GM23338 (cell line): Measurements from ENCODE around the gene CDK5RAP2. TPM values are rescaled to one million over a fixed set of nuclear protein-coding genes. Genes with fewer than 3 reads are reported as not detected.

ENCODE experiments used
- ATAC-seq: fragments of 200-7000 bp; cut with Tn5 transposase; 3 replicates; pipeline ENCODE4 v1.9.1; 2020
- DNase-seq: peaks from one replicate; pipeline ENCODE4 v3.0.0-alpha.2; 2015; ENCODE audit warnings: low spot score
- H2AFZ ChIP-seq: fragments of 200-600 bp; sonication (generic); 2 replicates; pipeline ENCODE4 v1.8.0; 2016; ENCODE audit warnings: antibody characterized with exemption, mild to moderate bottlenecking, moderate library complexity
- H3F3A ChIP-seq: fragments of 200-600 bp; sonication (generic); replicated peaks from 2 replicates; pipeline ENCODE4 v1.8.0; 2017; ENCODE audit warnings: antibody characterized with exemption, mixed run types, low read depth
- H3K27ac ChIP-seq: fragments of 200-600 bp; sonication (generic); 2 replicates; pipeline ENCODE4 v1.6.1; 2016; ENCODE audit warnings: low read depth
- H3K27me3 ChIP-seq: fragments of 200-600 bp; sonication (generic); 2 replicates; pipeline ENCODE4 v1.8.0; 2016; ENCODE audit warnings: mild to moderate bottlenecking, mixed run types, moderate library complexity; ENCODE audit not compliant: insufficient read depth
- H3K36me3 ChIP-seq: fragments of 200-600 bp; sonication (generic); 2 replicates; pipeline ENCODE4 v1.8.0; 2016; ENCODE audit warnings: mild to moderate bottlenecking; ENCODE audit not compliant: insufficient read depth
- H3K4me1 ChIP-seq: fragments of 200-600 bp; sonication (generic); 2 replicates; pipeline ENCODE4 v1.8.0; 2016; ENCODE audit warnings: mild to moderate bottlenecking, moderate library complexity; ENCODE audit not compliant: insufficient read depth
- H3K4me2 ChIP-seq: fragments of 200-600 bp; sonication (generic); 2 replicates; pipeline ENCODE4 v1.7.1; 2017; ENCODE audit warnings: mixed run types
- H3K4me3 ChIP-seq: fragments of 200-600 bp; sonication (generic); 2 replicates; pipeline ENCODE4 v1.6.1; 2016; ENCODE audit warnings: mixed run types
- H3K79me2 ChIP-seq: fragments of 200-600 bp; sonication (generic); replicated peaks from 2 replicates; pipeline ENCODE4 v1.8.0; 2017; ENCODE audit warnings: mild to moderate bottlenecking; ENCODE audit not compliant: insufficient read depth
- H3K9me2 ChIP-seq: fragments of 200-600 bp; sonication (generic); 2 replicates; pipeline ENCODE4 v1.8.0; 2017; ENCODE audit not compliant: insufficient read depth
- H4K20me1 ChIP-seq: fragments of 200-600 bp; sonication (generic); replicated peaks from 2 replicates; pipeline ENCODE4 v1.8.0; 2017; ENCODE audit warnings: mild to moderate bottlenecking; ENCODE audit not compliant: insufficient read depth
- H3K27ac Mint-ChIP-seq: 2 replicates; pipeline ENCODE4 v1.8.0; 2020; ENCODE audit warnings: inconsistent platforms, mild to moderate bottlenecking, moderate library complexity, mixed read lengths
- H3K27me3 Mint-ChIP-seq: 3 replicates; pipeline ENCODE4 v1.8.0; 2022; ENCODE audit warnings: low read depth, mild to moderate bottlenecking, moderate library complexity, mixed read lengths, inconsistent platforms; ENCODE audit not compliant: insufficient read depth, poor library complexity
- H3K36me3 Mint-ChIP-seq: 3 replicates; pipeline ENCODE4 v1.8.0; 2021; ENCODE audit warnings: low read depth, mild to moderate bottlenecking, inconsistent platforms, moderate library complexity, mixed read lengths
- H3K4me1 Mint-ChIP-seq: 3 replicates; pipeline ENCODE4 v1.8.0; 2020; ENCODE audit warnings: mild to moderate bottlenecking, inconsistent platforms, mixed read lengths
- H3K4me3 Mint-ChIP-seq: 3 replicates; pipeline ENCODE4 v1.8.0; 2021; ENCODE audit warnings: moderate library complexity, mild to moderate bottlenecking, inconsistent platforms, mixed read lengths
- H3K9me3 Mint-ChIP-seq: 3 replicates; pipeline ENCODE4 v1.8.0; 2020; ENCODE audit warnings: moderate library complexity, mild to moderate bottlenecking, inconsistent platforms, mixed read lengths
- EZH2 ChIP-seq: fragments of 200-600 bp; sonication (generic); IDR thresholded peaks from one replicate; pipeline ENCODE4 v1.8.0; 2017; ENCODE audit warnings: antibody characterized with exemption, mild to moderate bottlenecking, low read depth; ENCODE audit not compliant: unreplicated experiment
- JUNB ChIP-seq: IDR thresholded peaks from one replicate; pipeline ENCODE4 v1.6.1; 2016; ENCODE audit warnings: antibody characterized with exemption; ENCODE audit not compliant: unreplicated experiment
- NANOG ChIP-seq: IDR thresholded peaks from 2 replicates; pipeline ENCODE4 v1.6.1; 2016; ENCODE audit warnings: antibody characterized with exemption, borderline replicate concordance
- STAT1 ChIP-seq: IDR thresholded peaks from one replicate; pipeline ENCODE4 v1.6.1; 2016; ENCODE audit warnings: antibody characterized with exemption; ENCODE audit not compliant: unreplicated experiment
- polyA plus RNA-seq: library from polyadenylated mRNA; unstranded; fragments of >200 nt; fragmentation: Nextera tagmentation; extraction: Ambion mirVana; gene quantifications from 2 replicates; pipeline ENCODE4 v1.2.1, GENCODE V29; 2016
- total RNA-seq: library from RNA; depleted of rRNA; stranded (reverse); fragments of >200 nt; shearing (Covaris generic); gene quantifications from 2 replicates; pipeline ENCODE4 v1.2.3, GENCODE V29; 2014
- TF ChIP-seq, protein P1 (sequence below): IDR thresholded peaks from 2 replicates; pipeline ENCODE4 v1.6.1; 2016; ENCODE audit warnings: antibody characterized with exemption
- TF ChIP-seq, protein P2 (sequence below), 2 experiments: fragments of 200-600 bp in 1 of 2; sonication (generic) in 1 of 2; conservative IDR thresholded peaks; 2 replicates each; pipeline versions ENCODE4 v1.5.1 to v1.6.1; 2016 to 2017; ENCODE audit warnings: antibody characterized with exemption in 2 of 2, low read depth in 2 of 2, mild to moderate bottlenecking in 2 of 2, moderate library complexity in 1 of 2
- TF ChIP-seq, protein P3 (sequence below): IDR thresholded peaks from one replicate; pipeline ENCODE4 v1.6.1; 2018; ENCODE audit warnings: antibody characterized with exemption; ENCODE audit not compliant: unreplicated experiment

The CDK5RAP2 gene
- total and polyA plus RNA-seq, 2 experiments from 2014 or later: 50.7 to 65.7 TPM

DNA sequence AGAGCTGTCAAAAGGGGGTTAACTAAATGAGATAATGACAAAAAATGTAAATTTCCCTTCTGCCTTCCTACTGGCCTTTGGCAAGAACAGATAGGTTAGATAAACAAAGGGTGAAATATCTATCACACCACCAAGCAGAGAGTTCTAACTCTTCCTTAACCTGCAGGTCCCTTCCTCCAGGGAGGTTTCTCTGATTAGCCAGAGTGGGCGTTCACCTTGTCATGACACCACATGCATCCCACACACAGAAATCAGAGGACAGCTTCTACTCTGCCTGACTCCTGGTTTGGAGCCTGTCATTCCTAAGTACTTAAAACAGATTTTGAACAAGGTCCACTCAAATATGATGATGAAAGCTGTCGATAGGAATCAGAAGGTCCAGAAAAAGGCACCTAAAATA is 180.0 kb downstream of the CDK5RAP2 start:
- Histone ChIP-seq H2AFZ (no peak overlapping the region), H3K27ac (no peak overlapping the region), H3K79me2 (no peaks in the 10 kb centered on the region), H3K27me3 (no peaks in the 10 kb centered on the region), H3K4me2 (no peak overlapping the region), H3K36me3 (peaks cover 32% of the 10 kb centered on the region), H3K4me3 (no peak overlapping the region), H3K9me2 (no peaks in the 10 kb centered on the region), H4K20me1 (peaks cover 4% of the 10 kb centered on the region; the same call in 1 of the 2 replicates), H3K4me1 (no peaks in the 10 kb centered on the region), H3F3A (no peaks in the 10 kb centered on the region)
- Mint-ChIP-seq H3K9me3 (no peaks in the 10 kb centered on the region), H3K27ac (no peak overlapping the region), H3K36me3 (peaks cover 60% of the 10 kb centered on the region), H3K4me1 (no peaks in the 10 kb centered on the region; the same call in 2 of the 3 replicates), H3K27me3 (peaks cover 6% of the 10 kb centered on the region), H3K4me3 (no peak overlapping the region)
- DNase-seq (no peak), ATAC-seq (no peak)
- TF ChIP-seq STAT1 (no peak), EZH2 (no peak)
- TF ChIP-seq, protein P1, sequence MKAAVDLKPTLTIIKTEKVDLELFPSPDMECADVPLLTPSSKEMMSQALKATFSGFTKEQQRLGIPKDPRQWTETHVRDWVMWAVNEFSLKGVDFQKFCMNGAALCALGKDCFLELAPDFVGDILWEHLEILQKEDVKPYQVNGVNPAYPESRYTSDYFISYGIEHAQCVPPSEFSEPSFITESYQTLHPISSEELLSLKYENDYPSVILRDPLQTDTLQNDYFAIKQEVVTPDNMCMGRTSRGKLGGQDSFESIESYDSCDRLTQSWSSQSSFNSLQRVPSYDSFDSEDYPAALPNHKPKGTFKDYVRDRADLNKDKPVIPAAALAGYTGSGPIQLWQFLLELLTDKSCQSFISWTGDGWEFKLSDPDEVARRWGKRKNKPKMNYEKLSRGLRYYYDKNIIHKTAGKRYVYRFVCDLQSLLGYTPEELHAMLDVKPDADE: no peak
- TF ChIP-seq, protein P2, sequence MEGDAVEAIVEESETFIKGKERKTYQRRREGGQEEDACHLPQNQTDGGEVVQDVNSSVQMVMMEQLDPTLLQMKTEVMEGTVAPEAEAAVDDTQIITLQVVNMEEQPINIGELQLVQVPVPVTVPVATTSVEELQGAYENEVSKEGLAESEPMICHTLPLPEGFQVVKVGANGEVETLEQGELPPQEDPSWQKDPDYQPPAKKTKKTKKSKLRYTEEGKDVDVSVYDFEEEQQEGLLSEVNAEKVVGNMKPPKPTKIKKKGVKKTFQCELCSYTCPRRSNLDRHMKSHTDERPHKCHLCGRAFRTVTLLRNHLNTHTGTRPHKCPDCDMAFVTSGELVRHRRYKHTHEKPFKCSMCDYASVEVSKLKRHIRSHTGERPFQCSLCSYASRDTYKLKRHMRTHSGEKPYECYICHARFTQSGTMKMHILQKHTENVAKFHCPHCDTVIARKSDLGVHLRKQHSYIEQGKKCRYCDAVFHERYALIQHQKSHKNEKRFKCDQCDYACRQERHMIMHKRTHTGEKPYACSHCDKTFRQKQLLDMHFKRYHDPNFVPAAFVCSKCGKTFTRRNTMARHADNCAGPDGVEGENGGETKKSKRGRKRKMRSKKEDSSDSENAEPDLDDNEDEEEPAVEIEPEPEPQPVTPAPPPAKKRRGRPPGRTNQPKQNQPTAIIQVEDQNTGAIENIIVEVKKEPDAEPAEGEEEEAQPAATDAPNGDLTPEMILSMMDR (conservative IDR thresholded peaks at IDR 0.05; ENCODE audit: low read depth in 2 of 2): no peak

DNA sequence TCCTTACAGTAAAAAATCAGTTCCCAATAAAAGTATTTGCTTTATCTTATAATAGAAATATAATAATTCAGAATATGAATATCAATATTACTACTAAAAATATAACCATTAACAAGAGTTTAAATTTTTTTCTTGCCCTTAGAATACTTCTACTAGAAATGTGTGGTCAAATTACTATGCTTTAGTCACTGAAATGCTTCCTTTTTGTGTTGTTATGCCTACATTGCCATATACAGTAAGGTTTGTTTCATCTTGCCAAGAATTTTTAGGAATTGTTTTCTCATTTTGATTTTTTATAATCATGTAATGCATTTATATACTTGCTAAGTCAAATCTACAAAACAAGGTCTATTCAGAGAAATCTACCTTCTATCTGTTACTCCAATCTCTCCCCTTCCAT is 181.7 kb downstream of the CDK5RAP2 start:
- Histone ChIP-seq H3K79me2 (no peaks in the 10 kb centered on the region), H3K36me3 (peaks cover 41% of the 10 kb centered on the region), H3K4me3 (no peak overlapping the region), H4K20me1 (no peaks in the 10 kb centered on the region; the same call in 1 of the 2 replicates), H3K27me3 (no peaks in the 10 kb centered on the region), H2AFZ (no peak overlapping the region), H3K27ac (no peak overlapping the region), H3K9me2 (no peaks in the 10 kb centered on the region), H3K4me1 (no peaks in the 10 kb centered on the region), H3K4me2 (no peak overlapping the region), H3F3A (no peaks in the 10 kb centered on the region)
- H3K4me1 Mint-ChIP-seq: no peaks in the 10 kb centered on the region; the same call in 2 of the 3 replicates
- no peaks in the 10 kb centered on the region for H3K9me3 Mint-ChIP-seq
- H3K36me3 Mint-ChIP-seq: peaks cover 64% of the 10 kb centered on the region
- no peak for ATAC-seq
- peaks cover 6% of the 10 kb centered on the region for H3K27me3 Mint-ChIP-seq
- H3K27ac Mint-ChIP-seq: no peak overlapping the region
- H3K4me3 Mint-ChIP-seq: no peak overlapping the region
- no peak for DNase-seq
- TF ChIP-seq STAT1 (no peak), NANOG (no peak), JUNB (no peak), EZH2 (no peak)
- TF ChIP-seq, protein P1: no peak
- TF ChIP-seq, protein P3, sequence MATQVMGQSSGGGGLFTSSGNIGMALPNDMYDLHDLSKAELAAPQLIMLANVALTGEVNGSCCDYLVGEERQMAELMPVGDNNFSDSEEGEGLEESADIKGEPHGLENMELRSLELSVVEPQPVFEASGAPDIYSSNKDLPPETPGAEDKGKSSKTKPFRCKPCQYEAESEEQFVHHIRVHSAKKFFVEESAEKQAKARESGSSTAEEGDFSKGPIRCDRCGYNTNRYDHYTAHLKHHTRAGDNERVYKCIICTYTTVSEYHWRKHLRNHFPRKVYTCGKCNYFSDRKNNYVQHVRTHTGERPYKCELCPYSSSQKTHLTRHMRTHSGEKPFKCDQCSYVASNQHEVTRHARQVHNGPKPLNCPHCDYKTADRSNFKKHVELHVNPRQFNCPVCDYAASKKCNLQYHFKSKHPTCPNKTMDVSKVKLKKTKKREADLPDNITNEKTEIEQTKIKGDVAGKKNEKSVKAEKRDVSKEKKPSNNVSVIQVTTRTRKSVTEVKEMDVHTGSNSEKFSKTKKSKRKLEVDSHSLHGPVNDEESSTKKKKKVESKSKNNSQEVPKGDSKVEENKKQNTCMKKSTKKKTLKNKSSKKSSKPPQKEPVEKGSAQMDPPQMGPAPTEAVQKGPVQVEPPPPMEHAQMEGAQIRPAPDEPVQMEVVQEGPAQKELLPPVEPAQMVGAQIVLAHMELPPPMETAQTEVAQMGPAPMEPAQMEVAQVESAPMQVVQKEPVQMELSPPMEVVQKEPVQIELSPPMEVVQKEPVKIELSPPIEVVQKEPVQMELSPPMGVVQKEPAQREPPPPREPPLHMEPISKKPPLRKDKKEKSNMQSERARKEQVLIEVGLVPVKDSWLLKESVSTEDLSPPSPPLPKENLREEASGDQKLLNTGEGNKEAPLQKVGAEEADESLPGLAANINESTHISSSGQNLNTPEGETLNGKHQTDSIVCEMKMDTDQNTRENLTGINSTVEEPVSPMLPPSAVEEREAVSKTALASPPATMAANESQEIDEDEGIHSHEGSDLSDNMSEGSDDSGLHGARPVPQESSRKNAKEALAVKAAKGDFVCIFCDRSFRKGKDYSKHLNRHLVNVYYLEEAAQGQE: no peak
